Mucosa of rectum (tissue), 2 donors: ENCODE results near the gene OR2G3.

ENCODE experiments used
- H3K27ac ChIP-seq, 2 donors: one replicate each; pipeline ENCODE4 v1.7.0; 2013; ENCODE audit warnings: inconsistent platforms in 2 of 2, low read depth in 2 of 2, low read length in 2 of 2
- H3K27me3 ChIP-seq, 2 donors: one replicate each; pipeline ENCODE4 v1.7.0; 2013; ENCODE audit warnings: low read length in 2 of 2; ENCODE audit not compliant: control insufficient read depth in 2 of 2, insufficient read depth in 2 of 2
- H3K36me3 ChIP-seq, 2 donors: one replicate each; pipeline ENCODE4 v1.7.0; 2013; ENCODE audit warnings: low read length in 2 of 2; ENCODE audit not compliant: control insufficient read depth in 2 of 2, insufficient read depth in 2 of 2
- H3K4me1 ChIP-seq, 2 donors: one replicate each; pipeline ENCODE4 v1.7.0; 2013; ENCODE audit warnings: low read length in 2 of 2, mild to moderate bottlenecking in 1 of 2; ENCODE audit not compliant: control insufficient read depth in 2 of 2, insufficient read depth in 2 of 2
- H3K4me3 ChIP-seq, 2 donors: one replicate each; pipeline ENCODE4 v1.7.0; 2013; ENCODE audit warnings: low read length in 2 of 2
- H3K9ac ChIP-seq, 2 donors: one replicate each; pipeline ENCODE4 v1.7.0; 2013; ENCODE audit warnings: low read length in 2 of 2, low read depth in 1 of 2, mild to moderate bottlenecking in 1 of 2
- H3K9me3 ChIP-seq, 2 donors: one replicate each; pipeline ENCODE4 v1.7.0; 2013; ENCODE audit warnings: low read length in 2 of 2; ENCODE audit not compliant: control insufficient read depth in 2 of 2
- donor health status: healthy.
- donor health status: Normal muscosa, but diverticular disease.

The OR2G3 gene

DNA sequence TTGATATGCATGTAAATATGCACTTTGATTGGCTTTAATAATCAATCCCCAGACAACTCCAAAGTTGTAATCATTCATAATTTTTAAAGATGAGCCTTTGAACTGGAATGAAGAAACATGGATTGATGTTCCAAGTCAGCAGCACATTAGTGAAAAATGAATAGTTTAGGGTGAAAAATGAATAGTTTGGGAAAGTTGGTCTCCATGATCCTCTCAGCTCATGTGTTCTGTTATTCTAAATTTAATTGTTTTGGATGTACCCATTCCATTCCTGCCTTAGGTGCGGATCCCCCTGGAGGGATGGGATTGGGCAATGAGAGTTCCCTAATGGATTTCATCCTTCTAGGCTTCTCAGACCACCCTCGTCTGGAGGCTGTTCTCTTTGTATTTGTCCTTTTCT lies at the start of gene OR2G3:
Gene OR2G3 (plus strand): TSS at position 301 of the 400 bp plus-strand sequence. CDS start 0 bp downstream, at position 301.
- Histone ChIP-seq H3K4me1 (no peaks in the 10 kb centered on the region), H3K27me3 (no peaks in the 10 kb centered on the region), H3K9me3 (no peaks in the 10 kb centered on the region), H3K36me3 (no peaks in the 10 kb centered on the region), H3K4me3 (no peak within 1 kb of the TSS), H3K27ac (no peak within 1 kb of the TSS), H3K9ac (no peak within 1 kb of the TSS)

- Histone ChIP-seq H3K36me3 (no peaks in the 10 kb centered on the region), H3K9me3 (no peaks in the 10 kb centered on the region), H3K9ac (no peak overlapping the region), H3K4me1 (no peaks in the 10 kb centered on the region), H3K27ac (no peak overlapping the region), H3K27me3 (no peaks in the 10 kb centered on the region), H3K4me3 (no peak overlapping the region)
These were observed 47.3 kb upstream of the OR2G3 start for GRCh38 chr1:247557926-247558674.

DNA sequence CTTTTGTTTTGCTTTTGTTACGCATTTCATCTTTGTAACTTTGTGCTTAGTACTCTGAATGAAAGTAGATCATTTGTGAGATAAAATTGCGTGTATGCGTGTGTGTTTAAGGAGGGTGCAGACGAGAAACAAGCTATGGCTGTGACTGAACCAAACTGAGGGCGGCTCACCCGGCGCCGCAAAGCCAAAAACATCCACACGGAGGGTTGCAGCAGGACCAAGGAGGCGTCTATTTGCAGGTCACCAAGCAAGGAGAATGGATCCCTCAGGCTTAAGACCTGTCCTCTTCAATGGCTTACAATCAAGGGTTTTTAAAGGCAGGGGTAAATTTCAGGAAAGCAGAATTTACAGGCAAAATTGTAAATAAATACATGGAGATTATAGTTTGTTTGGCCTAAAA lies 43.7 kb upstream of the OR2G3 start:
- no peaks in the 10 kb centered on the region for H3K36me3 ChIP-seq
- H3K9me3 ChIP-seq: no peaks in the 10 kb centered on the region
- no peak overlapping the region for H3K4me3 ChIP-seq
- no peak overlapping the region for H3K9ac ChIP-seq
- H3K27me3 ChIP-seq: no peaks in the 10 kb centered on the region
- no peak overlapping the region for H3K27ac ChIP-seq
- H3K4me1 ChIP-seq: no peaks in the 10 kb centered on the region

DNA sequence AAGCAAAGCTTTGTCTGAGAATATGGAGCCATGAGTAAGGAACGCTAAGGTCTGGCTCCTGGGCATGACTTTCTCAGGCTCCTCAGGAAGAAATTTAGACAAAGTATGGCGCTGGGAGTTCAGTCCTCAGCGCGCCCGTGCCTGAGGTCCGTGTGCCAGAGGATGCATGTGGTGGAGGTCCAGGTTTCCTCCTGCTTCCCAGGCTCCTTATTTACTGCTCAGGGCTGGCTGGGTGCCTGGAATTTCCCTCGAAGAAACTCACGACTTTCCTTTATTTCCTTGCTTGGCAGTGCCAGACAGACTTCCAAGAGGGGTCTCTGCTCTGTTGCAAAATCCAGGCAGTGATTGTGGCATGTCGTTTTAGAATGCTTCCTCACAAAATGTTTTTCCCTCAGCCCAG lies 43.2 kb upstream of the OR2G3 start:
- H3K4me1 ChIP-seq: no peaks in the 10 kb centered on the region
- H3K9me3 ChIP-seq: no peaks in the 10 kb centered on the region
- no peak overlapping the region for H3K4me3 ChIP-seq
- H3K27ac ChIP-seq: no peak overlapping the region
- no peaks in the 10 kb centered on the region for H3K36me3 ChIP-seq
- no peak overlapping the region for H3K9ac ChIP-seq
- H3K27me3 ChIP-seq: no peaks in the 10 kb centered on the region

DNA sequence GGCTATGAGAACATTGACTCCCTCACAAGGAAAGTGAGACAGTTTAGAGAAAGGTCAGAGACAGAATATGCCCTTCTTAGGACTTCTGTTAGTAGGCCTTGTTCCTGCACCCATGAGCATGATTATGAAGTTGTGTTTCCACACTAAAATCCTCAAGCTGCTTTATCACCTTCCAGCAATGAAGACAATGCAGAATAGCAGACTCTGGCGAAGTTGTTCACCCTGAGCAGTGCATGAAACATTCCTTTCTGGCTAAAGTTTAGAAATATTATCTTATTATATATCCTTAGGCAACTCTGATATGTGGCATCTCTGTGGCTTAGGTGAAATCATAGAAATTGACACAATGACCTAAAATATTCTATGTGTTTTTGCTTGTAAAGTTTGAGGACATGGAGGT lies 31.1 kb upstream of the OR2G3 start:
- no peaks in the 10 kb centered on the region for H3K27me3 ChIP-seq
- H3K4me1 ChIP-seq: no peaks in the 10 kb centered on the region
- no peak overlapping the region for H3K27ac ChIP-seq
- no peak overlapping the region for H3K9ac ChIP-seq
- H3K36me3 ChIP-seq: no peaks in the 10 kb centered on the region
- no peaks in the 10 kb centered on the region for H3K9me3 ChIP-seq
- no peak overlapping the region for H3K4me3 ChIP-seq

DNA sequence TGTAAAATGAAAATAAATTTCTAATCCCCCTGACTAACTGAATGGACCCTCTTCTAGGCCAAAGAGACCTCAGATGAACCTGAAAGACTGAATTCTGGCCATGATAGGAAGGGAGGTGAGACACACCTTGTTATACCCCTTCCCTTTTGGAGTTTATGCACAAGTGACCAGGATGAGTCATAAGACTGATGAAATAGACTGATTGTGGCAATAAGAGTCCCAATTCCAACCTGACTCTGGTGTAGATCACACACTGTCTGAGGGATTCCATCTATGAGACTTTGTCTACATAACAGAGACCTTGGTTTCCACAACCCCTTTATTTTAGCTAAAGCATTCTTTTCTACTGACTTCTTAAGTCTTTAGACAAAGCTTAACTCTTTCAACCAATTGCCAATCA lies 30.7 kb upstream of the OR2G3 start:
- no peaks in the 10 kb centered on the region for H3K4me1 ChIP-seq
- no peak overlapping the region for H3K9ac ChIP-seq
- H3K9me3 ChIP-seq: no peaks in the 10 kb centered on the region
- no peak overlapping the region for H3K4me3 ChIP-seq
- no peaks in the 10 kb centered on the region for H3K27me3 ChIP-seq
- no peak overlapping the region for H3K27ac ChIP-seq
- no peaks in the 10 kb centered on the region for H3K36me3 ChIP-seq

- Histone ChIP-seq H3K4me3 (no peak overlapping the region), H3K27me3 (no peaks in the 10 kb centered on the region), H3K36me3 (no peaks in the 10 kb centered on the region), H3K4me1 (no peaks in the 10 kb centered on the region), H3K27ac (no peak overlapping the region), H3K9ac (no peak overlapping the region), H3K9me3 (no peaks in the 10 kb centered on the region)
These were observed 28.9 kb upstream of the OR2G3 start for GRCh38 chr1:247576514-247576913.

DNA sequence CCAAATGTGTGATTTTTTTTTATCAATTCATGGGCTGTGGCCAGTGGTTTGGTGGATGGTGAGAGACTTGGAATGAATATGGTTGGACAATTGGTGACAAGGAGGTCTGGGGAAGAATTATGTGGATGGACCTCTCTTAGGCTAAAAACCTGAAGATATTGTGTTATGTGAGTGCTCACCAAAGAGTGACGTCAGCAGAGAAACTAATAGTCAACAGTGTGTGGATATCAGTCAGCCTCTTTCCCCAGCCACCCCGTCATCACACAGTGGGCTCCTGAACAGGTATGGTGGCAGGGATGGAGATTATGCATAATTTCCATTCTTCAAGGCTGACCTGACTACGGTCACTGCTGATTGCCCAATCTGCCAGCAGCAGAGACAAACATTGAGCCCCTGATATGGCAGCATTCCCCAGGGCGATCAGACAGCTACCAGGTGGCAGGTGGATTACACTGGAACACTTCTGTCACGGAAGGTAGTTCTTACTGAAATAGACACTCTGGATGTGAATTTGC lies 26.4 kb upstream of the OR2G3 start:
- Histone ChIP-seq H3K9ac (no peak overlapping the region), H3K4me3 (no peak overlapping the region), H3K36me3 (no peaks in the 10 kb centered on the region), H3K9me3 (no peaks in the 10 kb centered on the region), H3K27me3 (no peaks in the 10 kb centered on the region), H3K4me1 (no peaks in the 10 kb centered on the region), H3K27ac (no peak overlapping the region)

DNA sequence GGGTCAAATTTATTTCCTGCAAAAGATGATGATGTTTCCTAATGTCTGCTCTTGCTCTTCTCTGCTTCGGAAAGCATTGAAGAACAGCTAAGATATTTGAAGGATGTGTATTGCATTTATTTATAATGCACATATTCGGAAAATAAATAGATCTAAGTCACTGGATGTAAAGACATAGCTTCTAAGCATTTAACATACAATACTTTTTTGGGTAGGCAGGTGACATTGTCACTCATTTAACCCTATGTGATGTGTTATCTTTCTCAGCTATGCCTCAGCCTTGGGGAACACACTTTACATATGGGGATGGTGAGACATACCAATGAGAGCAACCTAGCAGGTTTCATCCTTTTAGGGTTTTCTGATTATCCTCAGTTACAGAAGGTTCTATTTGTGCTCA lies 17.3 kb upstream of the OR2G3 start, which contains the start of gene OR2G2:
Gene OR2G2 (plus strand): TSS at position 301 of the 400 bp plus-strand sequence. CDS start 0 bp downstream, at position 301.
- Histone ChIP-seq H3K27ac (no peak within 1 kb of the TSS), H3K4me3 (no peak within 1 kb of the TSS), H3K36me3 (no peaks in the 10 kb centered on the region), H3K27me3 (no peaks in the 10 kb centered on the region), H3K9ac (no peak within 1 kb of the TSS), H3K9me3 (no peaks in the 10 kb centered on the region), H3K4me1 (no peaks in the 10 kb centered on the region)

- H3K27ac ChIP-seq: no peak overlapping the region
- H3K27me3 ChIP-seq: no peaks in the 10 kb centered on the region
- no peaks in the 10 kb centered on the region for H3K36me3 ChIP-seq
- H3K4me3 ChIP-seq: no peak overlapping the region
- H3K4me1 ChIP-seq: no peaks in the 10 kb centered on the region
- no peak overlapping the region for H3K9ac ChIP-seq
- H3K9me3 ChIP-seq: no peaks in the 10 kb centered on the region
These were observed 8.0 kb downstream of the OR2G3 start for GRCh38 chr1:247613405-247613804.
